Neural cell (in vitro differentiated cells): ENCODE results near the gene DLGAP4. TPM values are rescaled to one million over a fixed set of nuclear protein-coding genes. Genes with fewer than 3 reads are reported as not detected.

Experiments used
- H2AFZ ChIP-seq: fragments of 200-600, 300-800 bp; sonication (generic), shearing (Covaris generic); 2 replicates; pipeline ENCODE4 v1.6.0; 2014; ENCODE audit warnings: low read depth, mild to moderate bottlenecking, antibody characterized with exemption, low read length, moderate library complexity
- H3F3A ChIP-seq: fragments of 200-600 bp; shearing (Covaris generic); 2 replicates; pipeline ENCODE4 v1.6.1; 2016; ENCODE audit warnings: mild to moderate bottlenecking, moderate library complexity, mixed read lengths, antibody characterized with exemption, low read length; ENCODE audit not compliant: insufficient read depth, poor library complexity, severe bottlenecking
- H3K27ac ChIP-seq: fragments of 200-600, 300-800 bp; sonication (generic), shearing (Covaris generic); 2 replicates; pipeline ENCODE4 v1.5.1; 2014; ENCODE audit warnings: mild to moderate bottlenecking, low read length, moderate library complexity
- H3K27me3 ChIP-seq: fragments of 300-800, 200-600 bp; sonication (generic), shearing (Covaris generic); 2 replicates; pipeline ENCODE4 v1.6.0; 2014; ENCODE audit warnings: mild to moderate bottlenecking, low read depth, low read length, moderate library complexity; ENCODE audit not compliant: insufficient read depth
- H3K36me3 ChIP-seq: fragments of 300-800, 200-600 bp; sonication (generic), shearing (Covaris generic); 2 replicates; pipeline ENCODE4 v1.5.1; 2014; ENCODE audit warnings: mild to moderate bottlenecking, antibody characterized with exemption, low read length, moderate library complexity; ENCODE audit not compliant: insufficient read depth
- H3K4me2 ChIP-seq: fragments of 300-800, 200-600 bp; sonication (generic), shearing (Covaris generic); 2 replicates; pipeline ENCODE4 v1.6.0; 2014; ENCODE audit warnings: mild to moderate bottlenecking, low read length
- H3K4me3 ChIP-seq: fragments of 300-800, 200-600 bp; sonication (generic), shearing (Covaris generic); 2 replicates; pipeline ENCODE4 v1.5.1; 2014; ENCODE audit warnings: mild to moderate bottlenecking, low read length, moderate library complexity
- H3K79me2 ChIP-seq: fragments of 200-600 bp; shearing (Covaris generic); replicated peaks from 2 replicates; pipeline ENCODE4 v1.6.0; 2014; ENCODE audit warnings: mild to moderate bottlenecking, low read length, moderate library complexity; ENCODE audit not compliant: insufficient read depth
- H3K9ac ChIP-seq: fragments of 300-800, 200-600 bp; sonication (generic), shearing (Covaris generic); 2 replicates; pipeline ENCODE4 v1.6.1; 2016; ENCODE audit warnings: mild to moderate bottlenecking, low read length, mixed read lengths
- H3K9me2 ChIP-seq: fragments of 200-600 bp; shearing (Covaris generic); 2 replicates; pipeline ENCODE4 v1.6.1; 2016; ENCODE audit warnings: mild to moderate bottlenecking, low read length, mixed read lengths; ENCODE audit not compliant: insufficient read depth
- H3K9me3 ChIP-seq: fragments of 200-600, 300-800 bp; sonication (generic), shearing (Covaris generic); 2 replicates; pipeline ENCODE4 v1.6.1; 2016; ENCODE audit warnings: mild to moderate bottlenecking, mixed run types, low read length, moderate library complexity, mixed read lengths
- H4K20me1 ChIP-seq: fragments of 200-600 bp; shearing (Covaris generic); 2 replicates; pipeline ENCODE4 v1.6.1; 2016; ENCODE audit warnings: mild to moderate bottlenecking, mixed run types; ENCODE audit not compliant: insufficient read depth
- CTCF ChIP-seq: fragments of 450-650 bp; IDR thresholded peaks from 2 replicates; pipeline ENCODE4 v1.5.1; 2014; ENCODE audit warnings: antibody characterized with exemption, mild to moderate bottlenecking, moderate library complexity; ENCODE audit not compliant: poor library complexity, severe bottlenecking
- EP300 ChIP-seq: fragments of 450-650 bp; conservative IDR thresholded peaks from 2 replicates; pipeline ENCODE4 v1.6.1; 2014; ENCODE audit warnings: antibody characterized with exemption, mild to moderate bottlenecking, moderate library complexity; ENCODE audit not compliant: poor library complexity, severe bottlenecking
- EZH2 ChIP-seq: fragments of 200-600, 300-800 bp; shearing (Covaris generic), sonication (generic); IDR thresholded peaks from 2 replicates; pipeline ENCODE4 v1.6.1; 2014; ENCODE audit warnings: antibody characterized with exemption, low read length, borderline replicate concordance, mild to moderate bottlenecking; ENCODE audit not compliant: insufficient read depth, poor library complexity, severe bottlenecking
- MXI1 ChIP-seq: fragments of 450-650 bp; conservative IDR thresholded peaks from 2 replicates; pipeline ENCODE4 v1.6.1; 2014; ENCODE audit warnings: antibody characterized with exemption, mild to moderate bottlenecking; ENCODE audit not compliant: poor library complexity, severe bottlenecking
- POLR2AphosphoS5 ChIP-seq: IDR thresholded peaks from 2 replicates; pipeline ENCODE4 v1.6.1; 2012
- RAD21 ChIP-seq: fragments of 450-650 bp; conservative IDR thresholded peaks from 2 replicates; pipeline ENCODE4 v1.6.1; 2014; ENCODE audit warnings: antibody characterized with exemption, mild to moderate bottlenecking, moderate library complexity
- REST ChIP-seq: IDR thresholded peaks from 2 replicates; pipeline ENCODE4 v1.6.1; 2012; ENCODE audit warnings: borderline replicate concordance
- SMC3 ChIP-seq: fragments of 450-650 bp; conservative IDR thresholded peaks from 2 replicates; pipeline ENCODE4 v1.6.1; 2014; ENCODE audit warnings: antibody characterized with exemption, mild to moderate bottlenecking, moderate library complexity; ENCODE audit not compliant: poor library complexity
- TAF1 ChIP-seq: IDR thresholded peaks from 2 replicates; pipeline ENCODE4 v1.6.1; 2012; ENCODE audit warnings: low read depth
- polyA plus RNA-seq: library from polyadenylated mRNA; depleted of rRNA; stranded (reverse); fragments of >200 nt; gene quantifications from 2 replicates; pipeline ENCODE4 v1.2.3, GENCODE V29; 2014

The DLGAP4 gene
- polyA plus RNA-seq, 1 donor from 2014 or later: 31.2 TPM

GRCh38 chr20:36528176-36528874 lies 222.2 kb downstream of the DLGAP4 start:
- H3K4me3 ChIP-seq: no peak overlapping the region
- H3K9ac ChIP-seq: no peak overlapping the region
- H3K9me2 ChIP-seq: no peaks in the 10 kb centered on the region
- no peaks in the 10 kb centered on the region for H3K27me3 ChIP-seq
- no peak overlapping the region for H2AFZ ChIP-seq
- H3K79me2 ChIP-seq: peaks cover 2% of the 10 kb centered on the region
- TF ChIP-seq EP300 (no peak), MXI1 (no peak), RAD21 (no peak), EZH2 (no peak)
- no peaks in the 10 kb centered on the region for H3F3A ChIP-seq
- no peak overlapping the region for H3K4me2 ChIP-seq
- no peaks in the 10 kb centered on the region for H3K9me3 ChIP-seq
- H3K36me3 ChIP-seq: no peaks in the 10 kb centered on the region
- no peaks in the 10 kb centered on the region for H4K20me1 ChIP-seq
- H3K27ac ChIP-seq: no peak overlapping the region

GRCh38 chr20:36528875-36529417 lies 222.8 kb downstream of the DLGAP4 start:
- Histone ChIP-seq H3K9me2 (no peaks in the 10 kb centered on the region), H3K27ac (no peak overlapping the region), H3K4me2 (no peak overlapping the region), H3K79me2 (no peaks in the 10 kb centered on the region), H3K9ac (no peak overlapping the region), H3F3A (no peaks in the 10 kb centered on the region), H3K36me3 (no peaks in the 10 kb centered on the region), H3K4me3 (no peak overlapping the region), H3K9me3 (no peaks in the 10 kb centered on the region), H2AFZ (no peak overlapping the region), H3K27me3 (no peaks in the 10 kb centered on the region), H4K20me1 (no peaks in the 10 kb centered on the region)
- TF ChIP-seq EZH2 (no peak), REST (no peak), RAD21 (no peak), TAF1 (no peak), MXI1 (no peak), POLR2AphosphoS5 (no peak), CTCF (no peak), SMC3 (no peak), EP300 (no peak)
